H1 (cell line): ENCODE data around the gene ACBD6. TPM values are rescaled to one million over a fixed set of nuclear protein-coding genes. Genes with fewer than 3 reads are reported as not detected.

Experiments used
- ASH2L ChIP-seq: fragments of 200-600, 300-600 bp; sonication (generic); IDR thresholded peaks from one replicate; pipeline ENCODE4 v1.7.1; 2017; ENCODE audit warnings: low read length
- GABPA ChIP-seq: IDR thresholded peaks from 2 replicates; pipeline ENCODE4 v1.6.1; 2011; ENCODE audit warnings: mild to moderate bottlenecking, low read length, moderate library complexity, borderline replicate concordance; ENCODE audit not compliant: insufficient read depth
- KDM1A ChIP-seq: fragments of 200-600, 300-600 bp; sonication (generic); IDR thresholded peaks from 2 replicates; pipeline ENCODE4 v1.7.1; 2016; ENCODE audit warnings: mild to moderate bottlenecking, low read length, borderline replicate concordance
- KDM4A ChIP-seq: IDR thresholded peaks from one replicate; pipeline ENCODE4 v1.7.1; 2012; ENCODE audit warnings: low read depth, mild to moderate bottlenecking, moderate library complexity, low read length, inconsistent platforms; ENCODE audit not compliant: severe bottlenecking
- KDM5A ChIP-seq: fragments of 200-600 bp; IDR thresholded peaks from 2 replicates; pipeline ENCODE4 v1.7.1; 2012; ENCODE audit warnings: mild to moderate bottlenecking, low read length, inconsistent platforms, mixed read lengths
- RAD21 ChIP-seq, 2 experiments: IDR thresholded peaks in 1 of 2; conservative IDR thresholded peaks in 1 of 2; 2 replicates each; pipeline ENCODE4 v1.6.1; 2011; ENCODE audit warnings: low read depth in 2 of 2, low read length in 2 of 2, improper control_type of control experiment in 1 of 2, inconsistent platforms in 1 of 2, mild to moderate bottlenecking in 1 of 2, moderate library complexity in 1 of 2
- SP1 ChIP-seq: IDR thresholded peaks from 2 replicates; pipeline ENCODE4 v1.6.1; 2011; ENCODE audit warnings: low read depth, low read length
- polyA plus RNA-seq, 7 experiments: library from polyadenylated mRNA; depleted of rRNA in 3 of 7; stranded (reverse) in 5 of 7; unstranded in 2 of 7; fragments of >200 nt in 5 of 7; fragments of 200-250 nt in 2 of 7; gene quantifications; 1 replicate in 5 of 7; 2 replicates in 1 of 7; 4 replicates in 1 of 7; pipeline versions ENCODE4 v1.2.1 to v1.2.3, GENCODE V29; 2011 to 2013; ENCODE audit warnings: missing spikeins in 2 of 7, mixed read lengths in 2 of 7
- total RNA-seq: library from RNA; stranded (reverse); fragmentation: NEBNext Ultra II Directional; extraction: Animal tissue kit (Norgen Biotek cat#: 25700); gene quantifications from 2 replicates; pipeline ENCODE4 v1.2.1, GENCODE V29; 2021

The ACBD6 gene
- total and polyA plus RNA-seq, 2 of the 8 experiments (the other 6 are each of a cell fraction or from before 2014, with no cell fraction given), result 52.0 to 67.7 TPM

DNA sequence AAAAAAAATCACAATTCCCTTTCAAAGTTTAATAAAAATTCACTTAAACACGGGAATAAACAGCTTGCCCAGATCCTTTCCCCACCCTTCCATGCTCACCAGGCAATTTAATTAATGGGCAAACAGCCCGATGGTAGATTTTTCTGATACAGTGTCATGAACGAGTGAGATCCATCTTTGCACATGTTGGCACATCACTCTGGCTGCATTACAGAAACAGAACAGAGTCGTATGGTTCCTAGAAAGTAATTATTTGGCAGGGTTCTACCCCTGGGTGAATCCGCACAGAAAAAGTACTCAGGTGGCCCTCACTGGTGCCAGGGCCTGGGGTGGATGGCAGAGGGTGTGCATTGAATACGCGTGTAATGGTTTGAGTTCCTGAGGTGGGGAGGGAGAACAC, 31.8 kb upstream of the ACBD6 start (continued):
- TF ChIP-seq ASH2L (no peak), SP1 (no peak), KDM1A (no peak), KDM4A (no peak), RAD21 (IDR thresholded peaks at IDR 0.05 in 1 of 2, conservative IDR thresholded peaks at IDR 0.05 in 1 of 2; ENCODE audit: low read depth in 2 of 2, low read length in 2 of 2) (no peak), GABPA (no peak), KDM5A (no peak)
- TF ChIP-seq, all 59 proteins: peak for 0
